Esophagus squamous epithelium (tissue), 5 donors: ENCODE measurements around the gene NUP205. TPM values are rescaled to one million over a fixed set of nuclear protein-coding genes. Genes with fewer than 3 reads are reported as not detected.

Source experiments
- DNase-seq: peaks from one replicate; lab custom pipeline; 2025; lab: John Stamatoyannopoulos, UW
- H3K27ac ChIP-seq, 4 donors: fragments of 200-600 bp; sonication (generic); one replicate each; pipeline ENCODE4 v1.5.1; 2016 to 2019; ENCODE audit warnings: mild to moderate bottlenecking in 1 of 4
- H3K27me3 ChIP-seq, 4 donors: fragments of 200-600 bp; sonication (generic); 1 replicate in 3 of 4; 2 replicates in 1 of 4; pipeline versions ENCODE4 v1.5.1 to v1.6.0; 2017 to 2021; ENCODE audit warnings: antibody characterized with exemption in 1 of 4
- H3K36me3 ChIP-seq, 3 donors: fragments of 200-600 bp; sonication (generic); one replicate each; pipeline ENCODE4 v1.5.1; 2016 to 2019
- H3K4me1 ChIP-seq, 3 donors: fragments of 200-600 bp; sonication (generic); one replicate each; pipeline ENCODE4 v1.5.1; 2017 to 2019
- H3K4me3 ChIP-seq, 4 donors: fragments of 200-600 bp; sonication (generic); 1 replicate in 3 of 4; 2 replicates in 1 of 4; pipeline ENCODE4 v1.5.1; 2016 to 2019; ENCODE audit warnings: mild to moderate bottlenecking in 2 of 4, moderate library complexity in 1 of 4
- H3K9me3 ChIP-seq, 3 donors: fragments of 200-600 bp; sonication (generic); one replicate each; pipeline ENCODE4 v1.5.1; 2016 to 2019
- POLR2A ChIP-seq, 4 donors: fragments of 450-650 bp; IDR thresholded peaks; one replicate each; pipeline ENCODE4 v1.6.1; 2017; ENCODE audit warnings: antibody characterized with exemption in 4 of 4, mild to moderate bottlenecking in 4 of 4, moderate library complexity in 3 of 4
- WGBS, 2 donors: methylation state at CpG; one replicate each; pipeline ENCODE4 v1.1.5; 2018; 5-methylcytosine and 5-hydroxymethylcytosine counted together
- intact Hi-C: fragments of 100-400 bp; cut with DNase I; formaldehyde crosslinking; loops from one replicate; pipeline ENCODE4 v1.15.0; 2022
- total RNA-seq, 4 donors: library from RNA; depleted of rRNA; stranded (reverse); fragments of >200 nt; gene quantifications; one replicate each; pipeline ENCODE4 v1.1.0, GENCODE V29; 2016
- TF ChIP-seq, protein P1 (sequence below), 6 experiments: fragments of 450-650 bp in 4 of 6; fragments of 200-600 bp in 2 of 6; sonication (generic) in 2 of 6; IDR thresholded peaks; one replicate each; pipeline ENCODE4 v1.5.1; 2016 to 2019; ENCODE audit warnings: antibody characterized with exemption in 6 of 6, mild to moderate bottlenecking in 4 of 6, moderate library complexity in 4 of 6
- donor health status: DM: yes; HTN: yes; CAD: no.

The NUP205 gene
- total RNA-seq, 4 donors from 2014 or later, result 33.8 to 60.5 (median 48.1) TPM

DNA sequence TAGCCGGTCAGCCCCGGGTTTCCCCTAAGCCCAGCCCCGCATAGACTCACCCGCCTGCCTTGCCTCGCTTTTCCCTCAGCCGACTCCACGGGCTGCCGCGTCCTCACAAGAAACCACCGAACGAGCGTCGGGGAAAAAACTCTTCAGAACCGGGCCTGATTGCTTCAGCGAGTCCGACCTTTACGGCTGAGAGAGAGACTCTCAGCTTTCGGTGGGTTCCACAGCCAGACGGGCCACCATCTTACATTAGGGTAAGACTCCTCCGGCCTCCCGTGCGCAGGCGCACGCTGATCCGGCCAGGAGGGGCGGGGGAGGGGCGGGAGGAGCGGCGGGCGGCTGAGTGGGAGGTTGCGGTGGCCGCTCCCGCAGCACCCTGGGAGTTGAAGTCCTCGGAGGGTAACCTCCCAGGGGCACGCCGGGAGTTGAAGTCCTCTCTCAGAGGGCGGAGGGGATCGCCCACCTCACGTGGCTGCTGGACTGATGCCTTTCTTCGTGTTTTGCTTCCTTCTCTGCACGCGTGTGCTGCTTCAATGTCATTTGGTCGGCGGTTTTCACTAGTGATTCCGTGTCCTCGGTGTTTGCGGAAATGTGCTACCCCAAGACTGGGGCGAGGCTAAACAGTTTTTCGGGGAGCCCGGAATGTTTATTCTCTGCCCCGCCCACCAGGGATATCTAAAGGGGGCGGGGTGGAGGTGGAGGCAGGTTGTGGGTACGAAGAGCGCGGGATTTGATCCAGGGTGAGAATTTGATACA lies 47.7 kb upstream of the NUP205 start, which contains the start of gene CNOT4:
Gene CNOT4 (minus strand): TSS at position 264 of the 753 bp plus-strand sequence. CDS start 71,771 bp downstream, outside the sequence.
- intact Hi-C loops, result no loop called here
- Histone ChIP-seq H3K4me1 (peaks cover 0 to 45% (median 30%) of the 10 kb centered on the region in 3 donors), H3K27ac (peak within 1 kb of the TSS; percentile 94 to 98 (median 96)), H3K4me3 (peak within 1 kb of the TSS; percentile 77 to 94 (median 84)), H3K27me3 (no peaks in the 10 kb centered on the region), H3K9me3 (no peaks in the 10 kb centered on the region), H3K36me3 (peaks cover 0 to 3% (median 0%) of the 10 kb centered on the region in 3 donors)
- TF ChIP-seq POLR2A (IDR thresholded peaks at IDR 0.05), result peak in 2 of 4 donors; percentile 29 to 68
- TF ChIP-seq, protein P1, sequence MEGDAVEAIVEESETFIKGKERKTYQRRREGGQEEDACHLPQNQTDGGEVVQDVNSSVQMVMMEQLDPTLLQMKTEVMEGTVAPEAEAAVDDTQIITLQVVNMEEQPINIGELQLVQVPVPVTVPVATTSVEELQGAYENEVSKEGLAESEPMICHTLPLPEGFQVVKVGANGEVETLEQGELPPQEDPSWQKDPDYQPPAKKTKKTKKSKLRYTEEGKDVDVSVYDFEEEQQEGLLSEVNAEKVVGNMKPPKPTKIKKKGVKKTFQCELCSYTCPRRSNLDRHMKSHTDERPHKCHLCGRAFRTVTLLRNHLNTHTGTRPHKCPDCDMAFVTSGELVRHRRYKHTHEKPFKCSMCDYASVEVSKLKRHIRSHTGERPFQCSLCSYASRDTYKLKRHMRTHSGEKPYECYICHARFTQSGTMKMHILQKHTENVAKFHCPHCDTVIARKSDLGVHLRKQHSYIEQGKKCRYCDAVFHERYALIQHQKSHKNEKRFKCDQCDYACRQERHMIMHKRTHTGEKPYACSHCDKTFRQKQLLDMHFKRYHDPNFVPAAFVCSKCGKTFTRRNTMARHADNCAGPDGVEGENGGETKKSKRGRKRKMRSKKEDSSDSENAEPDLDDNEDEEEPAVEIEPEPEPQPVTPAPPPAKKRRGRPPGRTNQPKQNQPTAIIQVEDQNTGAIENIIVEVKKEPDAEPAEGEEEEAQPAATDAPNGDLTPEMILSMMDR (IDR thresholded peaks at IDR 0.05), result no peak
- 0% methylated on average over 15 to 38 of the region's 55 CpGs for WGBS, 2 donors
- DNase-seq, result peak; percentile 79

DNA sequence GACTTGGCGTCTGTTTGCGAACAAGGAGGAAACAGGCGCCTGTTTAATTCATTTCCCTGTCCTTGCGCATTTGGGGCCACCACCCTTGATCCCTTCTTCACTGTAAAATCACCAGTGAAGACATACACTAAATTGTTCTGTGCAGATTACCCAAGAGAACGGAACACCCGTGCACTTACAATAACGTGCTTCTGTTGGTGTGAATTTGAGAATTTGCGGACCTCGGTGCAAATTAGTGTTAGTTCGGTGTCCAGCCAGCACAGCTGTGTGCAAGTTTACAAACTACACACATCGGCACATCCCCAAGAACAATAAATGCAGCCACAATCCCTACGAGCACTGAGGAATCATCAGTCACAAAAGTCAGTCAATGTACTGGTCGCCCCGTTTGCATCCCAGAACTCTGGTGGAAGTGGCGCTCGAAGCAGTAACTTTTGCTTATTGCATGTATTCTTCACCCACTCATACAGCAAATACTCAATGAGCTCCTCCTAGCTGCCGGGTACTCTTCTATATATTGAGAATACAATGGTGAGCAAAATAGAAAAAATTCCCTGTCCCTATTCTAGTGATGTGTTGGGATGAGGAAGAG lies 47.0 kb upstream of the NUP205 start:
- Histone ChIP-seq H3K36me3 (no peaks in the 10 kb centered on the region), H3K4me3 (peak overlapping the region; percentile 77 to 94 (median 84)), H3K27me3 (no peaks in the 10 kb centered on the region), H3K4me1 (peaks cover 0 to 43% (median 30%) of the 10 kb centered on the region in 3 donors), H3K9me3 (no peaks in the 10 kb centered on the region), H3K27ac (peak overlapping the region; percentile 94 to 98 (median 96))
- intact Hi-C loops, result no loop called here
- TF ChIP-seq POLR2A (IDR thresholded peaks at IDR 0.05), result no peak
- TF ChIP-seq, protein P1 (IDR thresholded peaks at IDR 0.05), result no peak
- 2% methylated on average over 15 to 17 of the region's 17 CpGs for WGBS, 2 donors
- no peak for DNase-seq

DNA sequence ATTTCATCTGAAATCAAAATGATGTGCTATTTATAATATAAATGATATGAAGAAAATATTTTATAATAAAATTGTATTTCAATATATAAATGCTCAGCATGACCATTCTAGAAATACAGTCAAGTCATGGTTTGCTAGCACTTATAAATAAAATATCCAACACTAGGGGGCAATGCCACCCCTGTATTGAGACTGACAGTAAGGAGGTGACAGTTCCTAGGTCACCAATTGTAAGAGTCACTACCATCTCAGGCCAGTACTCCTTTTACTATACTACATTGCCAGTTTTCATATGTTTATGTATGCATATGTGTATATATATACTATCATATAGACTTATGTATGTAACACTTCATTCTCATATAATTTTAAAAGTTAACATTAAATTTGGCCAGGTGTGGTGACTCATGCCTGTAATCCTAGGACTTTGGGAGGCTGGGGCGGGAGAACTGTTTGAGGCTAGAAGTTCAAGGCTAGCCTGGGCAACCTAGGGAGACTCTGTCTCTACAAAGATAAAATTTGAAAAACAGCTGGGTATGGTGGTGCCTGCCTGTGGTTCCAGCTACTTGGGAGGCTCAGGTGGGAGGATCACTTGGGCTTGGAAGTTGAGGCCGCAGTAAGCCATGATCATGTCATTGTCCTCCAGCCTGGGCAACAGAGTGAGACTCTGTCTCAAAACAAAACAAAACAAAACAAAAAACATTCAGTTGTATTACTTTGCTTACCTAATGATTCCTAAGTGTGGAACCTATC lies 45.4 kb upstream of the NUP205 start:
- Histone ChIP-seq H3K27ac (no peak overlapping the region), H3K4me3 (no peak overlapping the region), H3K27me3 (no peaks in the 10 kb centered on the region), H3K4me1 (peaks cover 0 to 27% (median 18%) of the 10 kb centered on the region in 3 donors), H3K9me3 (no peaks in the 10 kb centered on the region), H3K36me3 (no peaks in the 10 kb centered on the region)
- no peak for DNase-seq
- TF ChIP-seq, protein P1 (IDR thresholded peaks at IDR 0.05), result peak; percentile 14 to 67 (median 48)
- TF ChIP-seq POLR2A (IDR thresholded peaks at IDR 0.05), result no peak
- intact Hi-C loops, result no loop called here
- WGBS, 2 donors, result 89 to 96% methylated on average over 2 of the region's 2 CpGs

DNA sequence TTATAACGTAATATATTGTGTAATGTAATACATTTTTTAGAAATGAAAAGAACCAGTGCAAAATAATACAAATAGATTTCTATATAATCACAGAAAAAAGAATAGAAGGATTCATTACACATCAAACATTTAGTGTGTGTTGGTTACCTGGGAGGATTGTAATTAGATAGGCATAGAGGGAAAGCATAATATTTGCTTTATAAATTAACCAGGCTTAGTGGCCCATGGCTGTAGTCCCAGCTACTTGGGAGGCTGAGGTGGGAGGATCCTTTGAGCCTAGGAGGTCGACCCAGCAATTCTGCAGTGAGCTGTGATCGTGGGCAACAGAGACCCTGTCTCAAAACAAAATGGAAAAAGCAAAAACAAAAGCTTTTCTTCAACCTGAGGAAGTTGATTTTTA lies 42.9 kb upstream of the NUP205 start:
- H3K9me3 ChIP-seq, result no peaks in the 10 kb centered on the region
- H3K4me3 ChIP-seq, result no peak overlapping the region
- no peaks in the 10 kb centered on the region for H3K27me3 ChIP-seq
- H3K27ac ChIP-seq, result no peak overlapping the region
- intact Hi-C loops, result no loop called here
- no peaks in the 10 kb centered on the region for H3K36me3 ChIP-seq
- peaks cover 0 to 27% (median 15%) of the 10 kb centered on the region in 3 donors for H3K4me1 ChIP-seq
- 68 to 77% methylated on average over 3 of the region's 3 CpGs for WGBS, 2 donors
- TF ChIP-seq, protein P1 (IDR thresholded peaks at IDR 0.05), result no peak
- TF ChIP-seq POLR2A (IDR thresholded peaks at IDR 0.05), result no peak
- DNase-seq, result no peak
